Lung (tissue), 12 donors: ENCODE data around the gene PTPRE. TPM values are rescaled to one million over a fixed set of nuclear protein-coding genes. Genes with fewer than 3 reads are reported as not detected.
A peak's percentile ranks its signal among the peaks of the same experiment; 100 is the strongest.

Experiments used
- ATAC-seq: fragments of 200-7000 bp; cut with Tn5 transposase; one replicate; pipeline ENCODE4 v1.9.1; 2020; ENCODE audit warnings: moderate number of reproducible peaks; ENCODE audit not compliant: insufficient read depth, low FRiP score
- DNase-seq, 3 donors: peaks; one replicate each; pipeline ENCODE4 v3.0.0-alpha.2; 2013 to 2017
- H3K27ac ChIP-seq, 2 donors: one replicate each; pipeline ENCODE4 v1.5.1; 2013; ENCODE audit warnings: mild to moderate bottlenecking in 2 of 2, moderate library complexity in 2 of 2, control low read depth in 1 of 2, inconsistent platforms in 1 of 2, low read depth in 1 of 2, low read length in 1 of 2
- H3K27me3 ChIP-seq, 3 donors: one replicate each; pipeline ENCODE4 v1.5.1; 2013; ENCODE audit warnings: low read length in 2 of 3; ENCODE audit not compliant: control insufficient read depth in 3 of 3, insufficient read depth in 3 of 3
- H3K36me3 ChIP-seq, 4 donors: one replicate each; pipeline ENCODE4 v1.5.1; 2013; ENCODE audit warnings: low read length in 4 of 4, mild to moderate bottlenecking in 1 of 4, moderate library complexity in 1 of 4; ENCODE audit not compliant: control insufficient read depth in 4 of 4, insufficient read depth in 4 of 4
- H3K4me1 ChIP-seq, 5 donors: one replicate each; pipeline ENCODE4 v1.5.1; 2013; ENCODE audit warnings: low read length in 5 of 5, mild to moderate bottlenecking in 2 of 5, moderate library complexity in 1 of 5; ENCODE audit not compliant: control insufficient read depth in 5 of 5, insufficient read depth in 5 of 5
- H3K4me3 ChIP-seq: one replicate; pipeline ENCODE4 v1.5.1; 2013; ENCODE audit warnings: mild to moderate bottlenecking, control low read depth, moderate library complexity
- H3K9ac ChIP-seq, 2 donors: one replicate each; pipeline ENCODE4 v1.5.1; 2013; ENCODE audit warnings: low read length in 2 of 2, control low read depth in 1 of 2; ENCODE audit not compliant: insufficient read depth in 1 of 2
- H3K9me3 ChIP-seq, 4 donors: one replicate each; pipeline ENCODE4 v1.5.1; 2013; ENCODE audit warnings: low read length in 3 of 4, mild to moderate bottlenecking in 1 of 4, moderate library complexity in 1 of 4; ENCODE audit not compliant: control insufficient read depth in 4 of 4, insufficient read depth in 3 of 4
- CTCF ChIP-seq: IDR thresholded peaks from 2 replicates; pipeline ENCODE4 v1.5.1; 2012; ENCODE audit warnings: mild to moderate bottlenecking; ENCODE audit errors: control extremely low read depth, extremely low read depth
- WGBS, 2 donors: extraction: QIAGEN DNeasy Blood & Tissue Kit; methylation state at CpG; one replicate each; pipeline ENCODE4 v1.1.7; 2013; 5-methylcytosine and 5-hydroxymethylcytosine counted together
- polyA plus RNA-seq, 2 donors: library from polyadenylated mRNA; stranded (reverse); fragments of 200-250 nt; gene quantifications; one replicate each; pipeline ENCODE4 v1.2.1, GENCODE V29; 2013
- total RNA-seq, 2 donors: library from RNA; depleted of rRNA in 1 of 2; stranded (reverse); fragments of >200 nt in 1 of 2; gene quantifications; one replicate each; pipeline ENCODE4 v1.2.1, GENCODE V29; 2014 to 2021
- donor health status: control.
- donor health status: control.
- donor health status: Bipolar disorder and iron deficiency.
- donor health status: healthy.
- donor health status: DM: yes; HTN: yes; CAD: no.

Gene PTPRE
- total and polyA plus RNA-seq, 4 donors, result 15.5 to 68.7 (median 36.5) TPM

- Histone ChIP-seq H3K4me3 (no peak overlapping the region), H3K27ac (peak overlapping the region in 1 of 2 donors; percentile 83), H3K36me3 (peaks cover 0 to 51% (median 8%) of the 10 kb centered on the region in 4 donors), H3K27me3 (no peaks in the 10 kb centered on the region), H3K4me1 (peaks cover 0 to 30% (median 7%) of the 10 kb centered on the region in 5 donors), H3K9ac (no peak overlapping the region), H3K9me3 (peaks cover 0 to 10% (median 0%) of the 10 kb centered on the region in 4 donors)
- DNase-seq (peak; percentile 64 to 78 (median 64)), ATAC-seq (no peak)
- TF ChIP-seq CTCF, result no peak
- 23 to 40% methylated on average over 11 of the region's 11 CpGs for WGBS, 2 donors
Observed at GRCh38 chr10:128062331-128062880, 155.5 kb downstream of the PTPRE start.

GRCh38 chr10:128062881-128063563, 156.1 kb downstream of the PTPRE start:
- Histone ChIP-seq H3K27ac (peak overlapping the region in 1 of 2 donors; percentile 83), H3K4me3 (no peak overlapping the region), H3K36me3 (peaks cover 0 to 55% (median 8%) of the 10 kb centered on the region in 4 donors), H3K9me3 (peaks cover 0 to 10% (median 0%) of the 10 kb centered on the region in 4 donors), H3K9ac (no peak overlapping the region), H3K4me1 (peaks cover 0 to 30% (median 7%) of the 10 kb centered on the region in 5 donors), H3K27me3 (no peaks in the 10 kb centered on the region)
- peak in 2 of 3 donors; percentile 40 to 55 for DNase-seq
- 14 to 29% methylated on average over 19 of the region's 19 CpGs for WGBS, 2 donors
- no peak for TF ChIP-seq CTCF
- no peak for ATAC-seq

- H3K27me3 ChIP-seq, result no peaks in the 10 kb centered on the region
- no peak overlapping the region for H3K4me3 ChIP-seq
- DNase-seq (no peak), ATAC-seq (no peak)
- H3K9me3 ChIP-seq, result peaks cover 0 to 10% (median 0%) of the 10 kb centered on the region in 4 donors
- no peak for TF ChIP-seq CTCF
- peaks cover 0 to 29% (median 7%) of the 10 kb centered on the region in 5 donors for H3K4me1 ChIP-seq
- H3K36me3 ChIP-seq, result peaks cover 0 to 55% (median 11%) of the 10 kb centered on the region in 4 donors
- WGBS, 2 donors, result 62 to 67% methylated on average over 7 of the region's 7 CpGs
- H3K9ac ChIP-seq, result no peak overlapping the region
- H3K27ac ChIP-seq, result peak overlapping the region in 1 of 2 donors; percentile 92
Observed at GRCh38 chr10:128063736-128064107, 156.8 kb downstream of the PTPRE start.
